ENCODE data around the gene BBIP1. TPM values are rescaled to one million over a fixed set of nuclear protein-coding genes. Genes with fewer than 3 reads are reported as not detected.

BBIP1 gene
- polyA plus RNA-seq, 3 donors = 5.8 to 36.7 (median 18.0) TPM

DNA sequence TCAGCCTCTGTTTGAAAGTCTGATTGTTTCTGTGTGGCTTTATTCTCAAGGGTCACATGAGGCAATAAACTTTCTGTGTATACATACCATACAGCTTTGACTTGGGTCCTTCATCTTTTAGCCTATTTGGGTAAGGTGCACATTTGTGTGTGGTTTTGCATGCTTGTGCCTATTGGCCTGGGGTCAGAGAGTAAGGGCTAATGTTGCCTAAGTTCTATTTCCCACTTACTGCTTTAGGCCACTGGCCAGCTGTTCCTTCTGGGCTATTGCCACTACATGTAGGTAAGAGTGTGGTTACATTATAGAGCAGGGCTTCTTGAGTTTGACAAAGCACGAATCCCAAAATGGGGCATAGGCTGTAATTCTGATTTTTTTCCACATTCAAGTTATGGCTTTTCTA lies 21.8 kb downstream of the BBIP1 start:
- H3K27ac ChIP-seq (ENCODE audit: low read depth, low read length) = no peak overlapping the region
- 36 to 85% (median 81%) methylated on average over 1 of the region's 1 CpG for WGBS, 3 donors

DNA sequence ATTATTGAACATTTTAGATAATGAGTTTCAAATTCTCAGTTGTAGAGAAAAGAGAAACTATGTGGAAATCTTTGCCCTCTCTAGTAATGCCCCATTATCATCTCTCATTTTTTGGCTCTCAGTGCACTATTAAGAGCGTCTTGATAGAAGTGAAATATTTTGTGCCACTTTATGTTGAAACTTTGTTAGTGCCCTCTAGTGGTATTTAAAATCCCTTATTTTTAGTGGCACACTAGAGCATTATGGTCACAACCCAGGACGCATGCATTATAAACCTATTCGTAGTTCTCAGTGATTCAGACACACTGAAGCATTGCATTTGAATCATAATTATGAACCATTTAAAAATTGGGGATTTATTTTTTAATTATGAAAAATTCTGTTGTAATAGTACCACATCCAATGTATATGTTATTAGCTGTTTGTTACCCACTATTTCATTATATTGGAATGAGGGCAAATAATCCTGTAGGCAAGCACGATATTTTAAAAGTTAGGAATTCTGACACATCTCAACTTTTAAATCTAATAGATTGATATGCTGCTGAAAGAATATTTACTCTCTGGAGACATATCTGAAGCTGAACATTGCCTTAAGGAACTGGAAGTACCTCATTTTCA lies 25.3 kb downstream of the BBIP1 start:
- 16 to 31% (median 29%) methylated on average over 4 of the region's 4 CpGs for WGBS, 3 donors

DNA sequence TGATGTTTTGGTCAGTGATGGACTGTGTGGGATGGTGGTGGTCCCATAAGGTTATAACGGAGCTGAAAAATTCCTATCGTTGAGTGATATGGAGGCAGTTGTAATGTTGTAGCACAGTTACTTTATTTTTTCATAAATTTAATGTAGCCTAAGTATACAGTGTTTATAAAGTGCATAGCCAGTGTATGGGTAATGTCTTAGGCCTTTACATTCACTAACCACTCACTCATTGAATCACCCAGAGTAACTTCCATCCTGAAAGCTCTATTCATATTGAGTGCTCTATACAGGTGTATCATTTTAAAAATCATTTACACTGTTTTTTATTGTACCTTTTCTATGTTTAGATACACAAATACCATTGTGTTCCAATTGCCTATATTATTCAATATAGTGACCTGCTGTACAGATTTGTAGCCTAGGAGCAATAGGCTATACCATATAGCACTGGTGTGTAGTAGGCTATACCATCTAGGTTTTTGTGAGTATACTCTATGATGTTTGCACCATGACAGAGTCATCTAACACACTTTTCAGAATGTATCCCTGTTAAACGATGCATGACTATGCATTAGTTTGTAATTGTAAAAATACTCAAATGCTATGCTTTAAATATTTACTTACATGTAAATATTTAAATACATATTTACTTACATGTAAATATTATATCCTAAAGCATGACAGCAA lies 26.2 kb downstream of the BBIP1 start:
- WGBS, 3 donors = 55 to 89% (median 85%) methylated on average over 3 of the region's 3 CpGs
- no peak overlapping the region for H3K27ac ChIP-seq (ENCODE audit: low read depth, low read length)

More for the DNA sequence above, 25.3 kb downstream of the BBIP1 start:
- no peak overlapping the region for H3K27ac ChIP-seq (ENCODE audit: low read depth, low read length)

DNA sequence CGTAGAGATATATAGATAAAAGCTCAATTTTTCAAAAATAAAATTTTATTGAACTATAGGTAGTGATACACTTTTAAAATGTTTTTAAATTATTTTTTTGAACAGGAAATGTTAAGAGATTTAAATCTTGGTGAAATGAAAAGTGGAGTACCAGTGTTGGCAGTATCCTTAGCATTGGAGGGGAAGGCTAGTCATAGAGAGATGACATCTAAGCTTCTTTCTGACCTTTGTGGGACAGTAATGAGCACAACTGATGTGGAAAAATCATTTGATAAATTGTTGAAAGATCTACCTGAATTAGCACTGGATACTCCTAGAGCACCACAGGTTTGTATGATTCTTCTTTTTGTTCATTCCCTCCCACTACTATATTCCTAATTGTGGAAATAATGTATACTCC lies 31.4 kb downstream of the BBIP1 start:
- WGBS, 3 donors = 50 to 93% (median 92%) methylated on average over 1 of the region's 1 CpG
- no peak overlapping the region for H3K27ac ChIP-seq (ENCODE audit: low read depth, low read length)

DNA sequence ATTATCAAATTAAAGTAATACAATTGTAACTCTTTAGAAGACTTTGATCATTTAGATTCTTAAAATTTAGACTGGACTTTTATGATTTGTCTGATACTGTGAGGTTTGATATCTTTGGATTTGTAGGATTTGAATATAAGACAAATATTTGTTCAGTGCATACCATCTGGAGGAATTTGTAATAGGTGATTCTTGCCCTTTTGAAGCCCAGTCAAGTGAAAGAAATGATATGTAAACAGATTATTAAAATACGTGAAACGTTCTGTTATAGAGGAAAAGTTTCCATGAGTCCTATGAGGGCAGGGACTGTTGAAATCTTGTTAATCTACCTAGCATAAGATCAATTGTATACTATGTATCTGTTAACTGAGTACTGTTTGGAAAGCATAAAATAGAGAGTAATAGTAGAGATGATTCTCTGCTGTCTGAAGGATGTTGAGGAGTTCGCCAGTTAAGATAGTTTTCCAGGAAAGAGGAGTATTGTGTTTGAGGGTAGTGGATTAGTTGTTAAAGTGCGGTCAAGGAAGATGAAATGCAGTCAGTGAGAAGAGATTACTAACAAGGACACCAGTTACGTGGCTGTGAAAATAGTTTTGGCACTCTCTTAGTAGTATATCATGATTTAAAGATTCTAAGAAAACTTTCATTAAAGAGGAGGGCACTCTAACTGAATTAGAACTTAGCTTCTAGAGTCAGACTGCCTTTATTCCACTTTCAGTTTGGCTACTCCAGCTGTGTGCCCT lies 32.9 kb downstream of the BBIP1 start:
- no peak overlapping the region for H3K27ac ChIP-seq (ENCODE audit: low read depth, low read length)
- WGBS, 3 donors = 25 to 63% (median 61%) methylated on average over 5 of the region's 5 CpGs

DNA sequence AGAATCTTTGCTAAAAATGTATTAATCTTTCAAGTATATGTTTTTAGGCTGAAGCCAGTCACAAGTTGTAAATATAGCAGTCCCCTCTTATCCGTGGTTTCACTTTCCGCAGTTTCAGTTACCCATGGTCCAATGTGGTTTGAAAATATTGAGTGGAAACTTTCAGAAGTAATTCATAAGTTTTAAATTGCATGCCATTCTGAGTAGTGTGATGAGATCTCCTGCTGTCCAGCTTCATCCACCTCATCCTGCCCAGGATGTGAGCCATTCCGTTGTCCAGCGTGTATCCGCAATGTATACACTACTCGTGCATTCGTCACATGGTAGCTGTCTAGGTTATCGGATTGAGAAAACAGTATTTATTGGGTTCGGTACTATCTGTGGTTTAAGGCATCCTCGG lies 35.1 kb downstream of the BBIP1 start:
- H3K27ac ChIP-seq (ENCODE audit: low read depth, low read length) = no peak overlapping the region
- 35 to 83% (median 79%) methylated on average over 10 of the region's 10 CpGs for WGBS, 3 donors

DNA sequence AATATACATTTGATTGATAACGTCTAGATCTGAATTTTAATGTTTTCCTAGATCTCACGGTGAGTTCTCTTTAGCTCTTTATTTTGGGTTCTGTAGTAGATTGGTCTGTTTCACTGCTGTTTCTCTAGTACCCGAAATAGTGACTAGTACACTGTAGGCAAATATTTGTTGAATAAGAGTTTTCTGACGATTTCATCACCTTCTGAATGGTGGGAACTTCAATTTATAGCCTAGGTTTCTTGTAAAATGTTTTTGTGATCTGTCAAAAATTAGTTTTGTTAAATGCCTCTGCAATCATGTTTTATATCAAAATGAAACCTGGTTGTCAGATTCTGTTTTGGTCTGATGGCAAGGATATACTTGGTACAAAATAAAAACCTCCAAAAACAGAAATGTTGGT lies 37.1 kb downstream of the BBIP1 start:
- 34 to 80% (median 72%) methylated on average over 4 of the region's 4 CpGs for WGBS, 3 donors

DNA sequence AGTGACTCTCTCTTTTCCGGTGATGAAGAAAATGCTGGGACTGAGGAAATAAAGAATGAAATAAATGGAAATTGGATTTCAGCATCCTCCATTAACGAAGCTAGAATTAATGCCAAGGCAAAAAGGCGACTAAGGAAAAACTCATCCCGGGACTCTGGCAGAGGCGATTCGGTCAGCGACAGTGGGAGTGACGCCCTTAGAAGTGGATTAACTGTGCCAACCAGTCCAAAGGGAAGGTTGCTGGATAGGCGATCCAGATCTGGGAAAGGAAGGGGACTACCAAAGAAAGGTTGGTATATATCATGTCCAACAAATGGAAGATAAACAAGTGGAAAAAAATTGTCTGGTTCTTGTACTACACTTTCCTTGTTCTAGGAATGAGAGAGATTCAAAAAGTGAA lies 37.7 kb downstream of the BBIP1 start:
- 40 to 78% (median 76%) methylated on average over 9 of the region's 9 CpGs for WGBS, 3 donors
- no peak overlapping the region for H3K27ac ChIP-seq (ENCODE audit: low read depth, low read length)

More for the DNA sequence above, 37.1 kb downstream of the BBIP1 start:
- H3K27ac ChIP-seq (ENCODE audit: low read depth, low read length) = no peak overlapping the region

DNA sequence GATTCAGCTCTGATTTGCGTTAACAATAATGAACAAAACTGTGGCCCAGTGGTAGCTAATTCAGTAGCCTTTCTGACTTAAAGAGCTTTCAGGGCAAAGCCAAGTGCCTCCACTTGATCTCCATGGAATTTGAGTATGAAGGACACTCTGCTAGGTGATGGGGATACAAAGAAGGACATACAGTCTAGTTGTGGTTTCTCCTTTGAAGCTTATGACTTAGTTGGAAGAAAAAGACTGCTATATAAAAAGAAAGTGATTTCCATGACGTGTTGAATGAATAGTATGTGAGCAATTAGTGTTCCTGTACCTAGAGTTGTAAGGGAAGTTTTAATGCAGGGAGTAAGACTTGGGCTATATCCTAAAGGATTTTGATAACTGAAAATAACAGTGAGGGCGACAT lies 39.0 kb downstream of the BBIP1 start:
- WGBS, 3 donors = 40 to 90% (median 86%) methylated on average over 3 of the region's 3 CpGs
- no peak overlapping the region for H3K27ac ChIP-seq (ENCODE audit: low read depth, low read length)

DNA sequence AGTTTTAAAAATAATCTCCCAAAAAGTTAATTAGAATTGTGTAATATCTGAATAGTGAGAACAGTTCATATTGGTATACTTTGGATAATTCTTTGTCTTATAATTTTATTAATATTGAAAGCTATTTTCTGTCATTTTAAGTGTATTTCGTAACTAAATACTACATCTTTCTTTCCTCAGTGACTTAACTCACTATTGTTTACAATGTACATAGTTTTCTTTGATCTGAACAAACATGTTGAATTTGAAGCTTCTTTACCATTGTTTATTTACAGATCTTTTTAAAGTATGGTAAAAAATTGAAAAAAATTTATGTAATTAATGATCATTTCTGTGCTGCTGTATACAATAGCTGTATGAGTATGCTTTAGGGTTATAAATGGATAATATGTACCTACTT lies 42.2 kb downstream of the BBIP1 start:
- WGBS, 3 donors = 50 to 96% (median 91%) methylated on average over 1 of the region's 1 CpG
- H3K27ac ChIP-seq (ENCODE audit: low read depth, low read length) = no peak overlapping the region

DNA sequence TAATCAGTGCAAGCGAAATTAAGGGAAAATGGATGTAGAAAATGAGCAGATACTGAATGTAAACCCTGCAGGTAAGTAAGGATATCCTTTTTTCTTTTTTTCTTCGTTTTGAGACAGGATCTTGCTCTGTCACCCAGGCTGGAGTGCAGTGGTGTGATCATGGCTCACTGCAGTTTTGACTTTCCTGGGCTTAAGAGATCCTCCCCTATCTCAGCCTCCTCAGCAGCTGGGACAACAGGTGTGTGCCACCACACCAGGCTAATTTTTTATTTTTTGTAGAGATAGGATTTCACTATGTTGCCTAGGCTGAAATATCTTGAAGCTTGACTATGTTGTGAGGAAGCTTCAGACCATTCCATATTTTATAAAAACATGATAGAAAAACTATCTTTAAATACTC lies 43.0 kb downstream of the BBIP1 start:
- WGBS, 3 donors = 39 to 74% (median 70%) methylated on average over 2 of the region's 2 CpGs
- H3K27ac ChIP-seq (ENCODE audit: low read depth, low read length) = no peak overlapping the region

DNA sequence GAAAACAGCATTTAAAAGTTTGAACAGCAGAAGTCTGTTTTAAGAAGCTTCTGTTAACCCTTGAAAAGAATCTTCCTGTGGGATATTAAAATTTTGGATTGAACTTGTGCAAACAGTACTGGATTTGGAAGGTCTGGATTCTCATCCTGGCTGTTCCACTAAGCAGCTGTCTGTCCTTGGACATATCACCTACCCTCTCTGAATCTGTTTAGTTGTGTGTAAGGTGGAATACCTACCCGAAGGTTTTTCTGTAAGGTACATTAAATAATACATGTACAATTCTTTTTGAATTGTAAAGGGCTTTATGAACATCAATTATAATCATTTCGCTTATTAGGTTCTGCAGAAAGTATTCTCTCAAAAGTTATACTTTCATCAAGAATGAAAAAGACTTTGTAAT lies 45.0 kb downstream of the BBIP1 start:
- WGBS, 3 donors = 10 to 63% (median 60%) methylated on average over 2 of the region's 2 CpGs
- H3K27ac ChIP-seq (ENCODE audit: low read depth, low read length) = no peak overlapping the region

DNA sequence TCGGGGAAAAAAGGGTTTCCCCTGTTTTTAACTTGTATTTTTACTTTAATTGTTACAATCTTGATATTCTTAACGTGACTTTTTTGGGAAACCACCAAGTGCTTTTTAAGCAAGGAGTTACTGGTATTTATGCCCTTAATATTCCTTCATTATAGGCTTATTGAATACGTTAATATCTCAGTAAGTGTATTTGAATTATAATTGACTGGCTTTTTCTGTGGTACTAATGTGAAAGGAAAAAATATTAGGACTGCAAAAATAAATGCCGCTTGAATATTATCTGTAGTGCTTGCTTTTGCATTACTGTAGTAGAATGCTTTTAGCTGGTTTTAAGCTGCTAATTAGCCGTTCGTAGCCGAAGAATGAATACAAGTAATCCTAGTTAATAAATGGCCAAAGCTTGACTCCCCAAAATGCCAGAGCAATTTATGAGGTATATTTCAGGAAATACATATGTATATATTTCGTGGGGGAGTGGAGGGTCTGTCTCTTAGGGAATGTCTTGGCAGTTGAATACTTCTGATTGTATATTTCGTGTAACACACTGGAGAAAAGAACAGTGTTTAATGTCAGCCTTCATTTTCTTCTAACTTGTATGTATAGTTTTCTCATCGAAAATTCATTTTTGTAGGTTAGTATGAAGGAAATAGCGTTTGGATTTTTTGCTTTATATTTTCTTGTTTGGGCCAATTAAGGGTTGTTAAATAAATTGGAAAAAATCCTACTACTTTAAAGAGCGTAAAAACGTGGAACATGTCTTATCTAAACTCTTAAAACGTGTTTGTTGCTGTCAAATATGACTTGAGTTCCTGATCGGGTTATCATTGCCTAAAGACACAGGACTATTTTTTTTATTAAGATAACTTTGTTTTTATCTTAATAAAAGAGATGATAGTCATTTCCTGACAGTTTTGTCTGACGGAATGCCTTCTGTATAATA lies 45.7 kb downstream of the BBIP1 start:
- H3K27ac ChIP-seq (ENCODE audit: low read depth, low read length) = no peak overlapping the region
- WGBS, 3 donors = 0 to 3% (median 2%) methylated on average over 16 of the region's 16 CpGs

DNA sequence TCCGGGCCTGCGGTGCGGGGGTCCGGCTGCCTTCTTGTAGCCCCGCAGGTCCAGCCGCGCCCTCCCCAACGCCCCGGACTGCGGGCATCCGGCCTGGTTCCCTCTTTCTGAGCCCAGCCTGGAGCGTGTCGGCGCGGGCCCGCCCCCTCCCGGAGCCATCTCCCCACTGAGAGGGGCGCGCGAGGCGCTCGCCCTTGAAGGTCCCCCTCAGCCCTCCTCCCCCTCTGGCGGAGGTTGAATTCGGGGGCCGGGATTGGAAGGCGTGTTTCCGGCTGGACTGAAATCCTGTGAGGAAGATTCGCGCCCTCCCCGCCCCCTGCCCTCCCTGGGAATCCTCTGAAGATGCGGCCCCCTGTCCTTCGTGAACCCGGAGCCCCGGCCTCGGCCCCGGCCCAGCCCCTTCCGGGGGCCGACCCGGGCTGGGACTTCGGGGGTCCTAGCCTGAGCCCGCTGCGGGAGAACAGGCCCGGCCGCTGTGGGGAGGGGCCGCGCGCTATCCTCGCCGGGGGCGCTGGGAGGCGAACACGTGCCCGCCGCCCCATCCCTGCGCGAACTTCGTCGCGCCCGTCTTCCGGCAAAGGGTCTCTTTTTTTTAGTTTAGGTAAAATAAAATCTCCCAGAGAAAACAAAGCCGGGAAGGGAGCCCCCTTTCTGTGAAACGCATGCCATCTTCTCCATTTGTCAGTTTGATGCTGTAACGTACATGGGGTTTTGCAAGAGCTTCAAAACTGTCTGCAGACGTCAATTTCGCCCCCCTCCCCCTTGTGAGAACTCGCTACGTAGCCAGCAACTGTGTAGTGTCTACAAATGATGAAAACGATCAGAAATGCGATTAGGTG lies 46.6 kb downstream of the BBIP1 start:
- H3K27ac ChIP-seq (ENCODE audit: low read depth, low read length) = peak overlapping the region; percentile 80
- WGBS, 3 donors = 0 to 1% (median 1%) methylated on average over 53 to 70 of the region's 70 CpGs

DNA sequence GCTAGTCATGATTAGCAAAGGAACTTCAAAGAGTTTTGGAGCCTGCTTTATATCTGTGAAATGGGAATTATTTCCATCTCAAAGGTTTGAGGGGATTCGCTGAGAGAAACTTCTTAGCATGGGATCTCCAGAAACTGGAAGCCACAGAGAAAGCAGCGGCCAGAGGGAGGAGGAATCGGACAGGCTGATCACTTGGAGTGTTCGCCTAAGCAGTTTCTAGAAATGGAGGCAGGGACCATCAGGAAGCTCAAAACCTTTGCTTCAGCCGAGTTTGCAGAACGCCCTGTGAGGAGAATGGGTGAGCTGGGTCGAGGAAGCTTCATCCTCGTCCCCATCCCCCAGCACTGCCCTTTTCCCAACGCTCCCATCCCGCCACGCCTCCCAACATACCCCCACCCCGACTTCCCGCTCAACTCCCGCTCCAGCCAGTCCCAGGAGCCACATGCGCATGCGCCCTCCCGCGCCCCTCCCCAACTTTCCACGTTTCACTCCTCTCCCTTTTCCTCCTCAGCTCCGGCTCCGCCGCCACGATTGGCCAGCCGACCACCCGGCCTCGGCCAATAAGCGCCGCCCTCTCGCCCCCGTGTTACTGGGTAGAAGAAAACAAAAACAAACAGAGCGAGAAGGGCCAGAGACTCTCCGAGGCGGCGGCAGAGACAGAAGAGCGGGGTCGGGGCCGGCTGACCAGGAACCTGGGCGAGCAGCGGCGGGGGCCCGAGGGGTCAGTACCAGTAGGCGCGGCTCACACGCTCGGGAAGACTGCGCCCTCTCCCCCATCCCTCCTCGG lies 47.5 kb downstream of the BBIP1 start, which contains the start of gene PDCD4:
PDCD4 (plus strand) TSS at position 631 of the 787 bp plus-strand sequence. CDS start 4,100 bp downstream, outside the sequence.
- 1 to 2% (median 1%) methylated on average over 35 to 47 of the region's 47 CpGs for WGBS, 3 donors
- H3K27ac ChIP-seq (ENCODE audit: low read depth, low read length) = peak within 1 kb of the TSS; percentile 80

DNA sequence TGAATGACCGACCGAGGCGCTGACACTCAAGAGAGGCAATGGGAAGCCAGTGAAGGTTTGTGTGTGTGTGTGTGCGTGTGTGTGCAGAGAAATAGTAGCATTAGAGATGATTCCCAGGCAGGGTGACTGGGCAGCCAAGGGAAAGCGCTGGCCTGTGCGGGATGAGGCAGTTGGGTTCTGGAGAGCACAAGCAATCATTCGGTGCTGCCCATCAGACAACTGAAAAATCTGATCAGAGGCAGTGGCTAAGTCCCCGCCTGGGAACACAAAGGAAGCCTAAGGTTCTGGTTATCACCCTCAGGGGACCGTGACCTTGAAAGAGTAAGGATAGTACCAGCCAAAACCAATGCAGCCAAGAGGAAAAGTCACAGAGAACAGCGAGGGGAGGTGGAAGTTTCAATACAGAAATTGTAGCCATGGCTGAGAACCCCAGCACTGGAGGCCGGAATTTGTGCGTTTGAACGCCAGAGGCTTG lies 48.1 kb downstream of the BBIP1 start:
- peak overlapping the region; percentile 72 for H3K27ac ChIP-seq (ENCODE audit: low read depth, low read length)
- 34 to 63% (median 52%) methylated on average over 13 of the region's 13 CpGs for WGBS, 3 donors

DNA sequence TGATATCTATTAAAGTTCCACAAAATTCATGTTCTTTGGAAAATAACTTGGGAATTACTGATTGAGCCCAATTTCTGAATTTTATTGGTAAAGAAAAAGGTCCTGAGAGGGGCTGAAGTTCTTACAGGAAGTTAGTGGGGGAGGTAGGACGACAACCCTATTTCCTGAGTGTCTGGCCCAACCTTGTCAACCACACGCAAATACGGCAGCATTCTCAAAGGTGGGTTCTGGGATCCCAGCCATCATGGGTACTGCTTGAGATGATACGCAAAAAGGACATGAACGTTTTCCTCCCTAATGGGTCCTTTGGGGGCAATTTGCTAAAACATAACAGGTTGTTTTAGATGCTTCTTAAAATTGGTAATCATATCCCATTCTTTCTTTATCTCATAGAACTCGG lies 50.0 kb downstream of the BBIP1 start:
- WGBS, 3 donors = 55 to 84% (median 58%) methylated on average over 6 of the region's 6 CpGs
- H3K27ac ChIP-seq (ENCODE audit: low read depth, low read length) = no peak overlapping the region

Data from adipose tissue (tissue), 3 donors.